ENCODE measurements around the gene PANX1. TPM values are rescaled to one million over a fixed set of nuclear protein-coding genes. Genes with fewer than 3 reads are reported as not detected.

The PANX1 gene
- total RNA-seq, 1 donor from 2014 or later, result 60.3 TPM

- H3K4me3 ChIP-seq (ENCODE audit: low read depth, low read length), result no peak overlapping the region
- FAIRE-seq (peak; percentile 32), DNase-seq (ENCODE audit: low read depth) (peak; percentile 36)
- H3K27me3 ChIP-seq (ENCODE audit: control insufficient read depth, insufficient read depth, low read length), result no peaks in the 10 kb centered on the region
- no peak for TF ChIP-seq CTCF (IDR thresholded peaks at IDR 0.05; ENCODE audit: insufficient read depth, low read length, severe bottlenecking)
- H3K36me3 ChIP-seq (ENCODE audit: control insufficient read depth, insufficient read depth, low read length), result no peaks in the 10 kb centered on the region
These were observed 66.1 kb downstream of the PANX1 start for GRCh38 chr11:94194712-94195111.

- no peaks in the 10 kb centered on the region for H3K36me3 ChIP-seq (ENCODE audit: control insufficient read depth, insufficient read depth, low read length)
- TF ChIP-seq CTCF (IDR thresholded peaks at IDR 0.05; ENCODE audit: insufficient read depth, low read length, severe bottlenecking), result no peak
- H3K4me3 ChIP-seq (ENCODE audit: low read depth, low read length), result no peak overlapping the region
- DNase-seq (ENCODE audit: low read depth) (peak; percentile 48), FAIRE-seq (no peak)
- no peaks in the 10 kb centered on the region for H3K27me3 ChIP-seq (ENCODE audit: control insufficient read depth, insufficient read depth, low read length)
These were observed 67.7 kb downstream of the PANX1 start for GRCh38 chr11:94196363-94196762.

- H3K36me3 ChIP-seq (ENCODE audit: control insufficient read depth, insufficient read depth, low read length), result no peaks in the 10 kb centered on the region
- TF ChIP-seq CTCF (IDR thresholded peaks at IDR 0.05; ENCODE audit: insufficient read depth, low read length, severe bottlenecking), result no peak
- no peak for DNase-seq (ENCODE audit: low read depth)
- H3K4me3 ChIP-seq (ENCODE audit: low read depth, low read length), result no peak overlapping the region
- no peak for FAIRE-seq
- H3K27me3 ChIP-seq (ENCODE audit: control insufficient read depth, insufficient read depth, low read length), result no peaks in the 10 kb centered on the region
These were observed 70.1 kb downstream of the PANX1 start for GRCh38 chr11:94198718-94199117.

GRCh38 chr11:94199136-94200130 lies 70.8 kb downstream of the PANX1 start:
- DNase-seq (ENCODE audit: low read depth) (no peak), FAIRE-seq (no peak)
- H3K4me3 ChIP-seq (ENCODE audit: low read depth, low read length), result no peak overlapping the region
- no peak for TF ChIP-seq CTCF (IDR thresholded peaks at IDR 0.05; ENCODE audit: insufficient read depth, low read length, severe bottlenecking)
- H3K27me3 ChIP-seq (ENCODE audit: control insufficient read depth, insufficient read depth, low read length), result no peaks in the 10 kb centered on the region
- H3K36me3 ChIP-seq (ENCODE audit: control insufficient read depth, insufficient read depth, low read length), result no peaks in the 10 kb centered on the region

GRCh38 chr11:94201004-94201465 lies 72.4 kb downstream of the PANX1 start:
- no peak for DNase-seq (ENCODE audit: low read depth)

More at GRCh38 chr11:94201004-94201465, 72.4 kb downstream of the PANX1 start:
- no peak for TF ChIP-seq CTCF (IDR thresholded peaks at IDR 0.05; ENCODE audit: insufficient read depth, low read length, severe bottlenecking)
- H3K4me3 ChIP-seq (ENCODE audit: low read depth, low read length), result no peak overlapping the region
- H3K27me3 ChIP-seq (ENCODE audit: control insufficient read depth, insufficient read depth, low read length), result no peaks in the 10 kb centered on the region
- H3K36me3 ChIP-seq (ENCODE audit: control insufficient read depth, insufficient read depth, low read length), result no peaks in the 10 kb centered on the region
- FAIRE-seq, result no peak
